ENCODE results near the gene TMEM117. TPM values are rescaled to one million over a fixed set of nuclear protein-coding genes. Genes with fewer than 3 reads are reported as not detected.

The TMEM117 gene
- total and polyA plus RNA-seq, 2 donors (not counting 1 experiment from before 2014, with no cell fraction given), result 2.0 to 10.4 TPM

- Histone ChIP-seq H3K4me3 (ENCODE audit: control extremely low read depth in 1 of 5, extremely low read depth in 1 of 5, insufficient read depth in 1 of 5, low read depth in 2 of 5, low read length in 4 of 5) (no peak overlapping the region), H3K36me3 (replicated peaks in 1 of 2; ENCODE audit: control extremely low read depth in 1 of 2, control insufficient read depth in 1 of 2, extremely low read depth in 1 of 2, insufficient read depth in 2 of 2, low read length in 1 of 2) (no peaks in the 10 kb centered on the region), H2AFZ (ENCODE audit: insufficient read depth, low read depth, low read length, poor library complexity, severe bottlenecking) (no peak overlapping the region), H3K27ac (ENCODE audit: low read length in 2 of 2) (no peak overlapping the region), H3K4me2 (replicated peaks; ENCODE audit: low read depth, low read length, poor library complexity, severe bottlenecking) (no peak overlapping the region), H3K79me2 (ENCODE audit: control insufficient read depth, insufficient read depth, low read length) (no peaks in the 10 kb centered on the region), H3K4me1 (ENCODE audit: control insufficient read depth in 2 of 2, insufficient read depth in 2 of 2, low read length in 2 of 2) (no peaks in the 10 kb centered on the region), H3K27me3 (replicated peaks in 1 of 4; ENCODE audit: control extremely low read depth in 1 of 4, control insufficient read depth in 3 of 4, insufficient read depth in 4 of 4, low read length in 3 of 4) (no peaks in the 10 kb centered on the region), H3K9ac (ENCODE audit: low read length) (no peak overlapping the region), H4K20me1 (ENCODE audit: control insufficient read depth, insufficient read depth, low read length, poor library complexity, severe bottlenecking) (no peaks in the 10 kb centered on the region), H3K9me3 (ENCODE audit: control extremely low read depth in 1 of 3, control insufficient read depth in 2 of 3, insufficient read depth in 1 of 3, low read length in 2 of 3) (no peaks in the 10 kb centered on the region)
- H3K4me1 Mint-ChIP-seq, result no peaks in the 10 kb centered on the region
- no peak for ATAC-seq (ENCODE audit: low read depth)
- H3K9me3 Mint-ChIP-seq (ENCODE audit: insufficient read depth), result no peaks in the 10 kb centered on the region
- no peak overlapping the region for H3K4me3 Mint-ChIP-seq
- no CpG with 5 or more reads among the region's 2 CpGs for WGBS (ENCODE audit: insufficient coverage)
- no peak for TF ChIP-seq CTCF (IDR thresholded peaks at IDR 0.05)
- TF ChIP-seq EZH2 (IDR thresholded peaks at IDR 0.05; ENCODE audit: borderline replicate concordance, insufficient read depth, low read depth, low read length, poor library complexity, severe bottlenecking), result no peak
- ChIA-PET POLR2A (no interaction called here), CTCF (no interaction called here)
- DNase-seq, result no peak
- intact Hi-C loops (cut with micrococcal nuclease), result no loop called here
- H3K27me3 Mint-ChIP-seq, result no peaks in the 10 kb centered on the region
- no peak overlapping the region for H3K27ac Mint-ChIP-seq
Observed at GRCh38 chr12:43942379-43942778, 106.5 kb downstream of the TMEM117 start.

GRCh38 chr12:43945983-43946382 lies 110.1 kb downstream of the TMEM117 start:
- no peak for ATAC-seq (ENCODE audit: low read depth)
- no peak for TF ChIP-seq CTCF (IDR thresholded peaks at IDR 0.05)
- no peak for TF ChIP-seq EZH2 (IDR thresholded peaks at IDR 0.05; ENCODE audit: borderline replicate concordance, insufficient read depth, low read depth, low read length, poor library complexity, severe bottlenecking)
- Histone ChIP-seq H3K4me1 (ENCODE audit: control insufficient read depth in 2 of 2, insufficient read depth in 2 of 2, low read length in 2 of 2) (no peaks in the 10 kb centered on the region), H3K4me2 (replicated peaks; ENCODE audit: low read depth, low read length, poor library complexity, severe bottlenecking) (no peak overlapping the region), H2AFZ (ENCODE audit: insufficient read depth, low read depth, low read length, poor library complexity, severe bottlenecking) (no peak overlapping the region), H3K9me3 (ENCODE audit: control extremely low read depth in 1 of 3, control insufficient read depth in 2 of 3, insufficient read depth in 1 of 3, low read length in 2 of 3) (no peaks in the 10 kb centered on the region), H3K4me3 (ENCODE audit: control extremely low read depth in 1 of 5, extremely low read depth in 1 of 5, insufficient read depth in 1 of 5, low read depth in 2 of 5, low read length in 4 of 5) (no peak overlapping the region), H3K27me3 (replicated peaks in 1 of 4; ENCODE audit: control extremely low read depth in 1 of 4, control insufficient read depth in 3 of 4, insufficient read depth in 4 of 4, low read length in 3 of 4) (no peaks in the 10 kb centered on the region), H3K36me3 (replicated peaks in 1 of 2; ENCODE audit: control extremely low read depth in 1 of 2, control insufficient read depth in 1 of 2, extremely low read depth in 1 of 2, insufficient read depth in 2 of 2, low read length in 1 of 2) (peaks cover 0 to 3% of the 10 kb centered on the region in 2 experiments), H3K9ac (ENCODE audit: low read length) (no peak overlapping the region), H3K27ac (ENCODE audit: low read length in 2 of 2) (no peak overlapping the region), H4K20me1 (ENCODE audit: control insufficient read depth, insufficient read depth, low read length, poor library complexity, severe bottlenecking) (no peaks in the 10 kb centered on the region), H3K79me2 (ENCODE audit: control insufficient read depth, insufficient read depth, low read length) (no peaks in the 10 kb centered on the region)
- POLR2A ChIA-PET, result no interaction called here
- CTCF ChIA-PET, result no interaction called here
- H3K27ac Mint-ChIP-seq, result no peak overlapping the region
- H3K4me3 Mint-ChIP-seq, result no peak overlapping the region
- no peaks in the 10 kb centered on the region for H3K4me1 Mint-ChIP-seq
- intact Hi-C loops (cut with micrococcal nuclease), result no loop called here
- H3K27me3 Mint-ChIP-seq, result no peaks in the 10 kb centered on the region
- no CpG with 5 or more reads among the region's 1 CpG for WGBS (ENCODE audit: insufficient coverage)
- no peak for DNase-seq
- no peaks in the 10 kb centered on the region for H3K9me3 Mint-ChIP-seq (ENCODE audit: insufficient read depth)

All from B cell (primary cell).